IPS-15b (cell line): ENCODE data around the gene SGO1.
"Not testable (repeated sequence)": the region's sequence is repeated elsewhere in the genome, so short reads cannot be mapped to it uniquely, and the experiment has no call there.

Experiments
- H3K27me3 ChIP-seq: one replicate; pipeline ENCODE4 v1.6.1; 2013; ENCODE audit warnings: low read length; ENCODE audit not compliant: control insufficient read depth, insufficient read depth
- H3K36me3 ChIP-seq: one replicate; pipeline ENCODE4 v1.6.1; 2013; ENCODE audit warnings: low read length; ENCODE audit not compliant: control insufficient read depth, insufficient read depth
- H3K4me1 ChIP-seq: one replicate; pipeline ENCODE4 v1.6.1; 2013; ENCODE audit warnings: mild to moderate bottlenecking, low read length; ENCODE audit not compliant: control insufficient read depth, insufficient read depth
- H3K4me3 ChIP-seq: one replicate; pipeline ENCODE4 v1.5.1; 2013; ENCODE audit warnings: low read depth, low read length
- H3K9ac ChIP-seq: one replicate; pipeline ENCODE4 v1.6.1; 2013; ENCODE audit warnings: low read depth, mild to moderate bottlenecking, low read length
- H3K9me3 ChIP-seq: one replicate; pipeline ENCODE4 v1.6.1; 2013; ENCODE audit warnings: mild to moderate bottlenecking, low read length; ENCODE audit not compliant: control insufficient read depth, insufficient read depth

Gene SGO1

GRCh38 chr3:20185679-20186599, at the start of gene SGO1:
TSS of gene SGO1 (minus strand) at chr3:20186206. CDS start at chr3:20184027, 2,179 bp downstream.
- Histone ChIP-seq H3K4me3 (peak within 1 kb of the TSS; percentile 88), H3K27me3 (no peaks in the 10 kb centered on the region), H3K4me1 (no peaks in the 10 kb centered on the region), H3K9ac (peak within 1 kb of the TSS; percentile 97), H3K36me3 (peaks cover 4% of the 10 kb centered on the region), H3K9me3 (no peaks in the 10 kb centered on the region)

DNA sequence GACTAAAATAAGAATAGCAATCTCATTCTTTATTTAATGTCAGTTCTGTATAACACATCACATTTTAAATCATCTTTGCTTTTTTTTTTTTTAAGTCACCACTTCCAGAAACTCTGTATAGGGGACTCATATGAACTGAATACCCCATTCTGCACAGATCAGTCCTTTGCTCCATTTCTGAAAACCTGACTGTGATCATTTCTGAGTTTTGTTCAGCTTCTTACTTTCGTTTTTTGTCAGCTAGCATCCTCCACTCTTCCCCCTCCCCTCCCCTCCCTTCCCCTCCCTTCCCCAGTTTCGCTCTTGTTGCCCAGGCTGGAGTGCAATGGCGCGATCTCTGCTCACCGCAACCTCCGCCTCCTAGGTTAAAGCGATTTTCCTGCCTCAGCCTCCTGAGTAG, 49.8 kb upstream of the SGO1 start:
- Histone ChIP-seq H3K27me3 (no peaks in the 10 kb centered on the region), H3K4me1 (no peaks in the 10 kb centered on the region), H3K36me3 (no peaks in the 10 kb centered on the region), H3K4me3 (no peak overlapping the region), H3K9me3 (no peaks in the 10 kb centered on the region), H3K9ac (no peak overlapping the region)

DNA sequence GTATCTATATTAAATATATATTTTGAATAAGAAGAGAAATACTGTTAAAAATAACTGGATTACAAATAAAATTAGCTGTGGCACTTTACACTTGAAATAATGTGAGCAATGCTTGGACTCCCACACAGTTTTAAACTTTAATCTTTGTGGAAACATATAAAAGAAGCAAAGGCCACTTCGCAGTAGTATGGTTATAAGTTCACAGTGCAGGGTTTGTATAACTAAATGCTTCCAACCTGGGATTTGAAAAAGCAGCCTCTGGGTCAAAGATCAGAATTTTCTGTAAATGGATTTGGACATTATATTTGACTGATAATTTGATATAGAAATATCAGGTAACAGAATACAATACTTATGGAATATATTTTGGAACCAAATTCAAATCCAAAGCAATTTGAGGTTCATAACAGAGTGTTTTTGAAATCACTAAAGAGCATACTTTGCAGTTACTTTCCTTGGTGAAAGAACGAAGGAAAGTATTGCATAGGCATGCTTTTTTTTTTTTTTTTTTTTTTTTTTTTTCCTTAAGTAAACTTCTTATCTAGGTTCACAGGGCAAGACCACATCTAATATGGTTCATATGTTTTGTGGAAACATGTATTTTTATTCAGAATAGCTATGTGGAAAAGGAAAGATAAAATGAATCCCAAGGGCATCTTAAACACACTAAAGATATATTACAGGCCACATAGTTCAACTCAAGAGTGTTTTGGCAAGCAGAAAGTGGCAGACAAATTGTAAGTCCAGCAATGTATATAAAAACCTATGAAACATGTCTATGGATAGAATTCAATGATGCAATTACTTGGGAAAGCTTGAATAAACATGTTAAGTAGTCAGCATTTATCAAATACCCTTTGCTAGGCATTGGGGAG, 47.1 kb upstream of the SGO1 start:
- Histone ChIP-seq H3K27me3 (no peaks in the 10 kb centered on the region), H3K4me3 (no peak overlapping the region), H3K4me1 (no peaks in the 10 kb centered on the region), H3K9me3 (no peaks in the 10 kb centered on the region), H3K36me3 (no peaks in the 10 kb centered on the region), H3K9ac (no peak overlapping the region)

- Histone ChIP-seq H3K9ac (no peak overlapping the region), H3K4me3 (no peak overlapping the region), H3K9me3 (no peaks in the 10 kb centered on the region), H3K27me3 (no peaks in the 10 kb centered on the region), H3K4me1 (no peaks in the 10 kb centered on the region), H3K36me3 (no peaks in the 10 kb centered on the region)
These were observed 44.9 kb upstream of the SGO1 start for GRCh38 chr3:20230954-20231353.

- H3K4me1 ChIP-seq = peaks cover 4% of the 10 kb centered on the region
- no peaks in the 10 kb centered on the region for H3K27me3 ChIP-seq
- H3K36me3 ChIP-seq = no peaks in the 10 kb centered on the region
These were observed 39.8 kb upstream of the SGO1 start for GRCh38 chr3:20225769-20226168.

DNA sequence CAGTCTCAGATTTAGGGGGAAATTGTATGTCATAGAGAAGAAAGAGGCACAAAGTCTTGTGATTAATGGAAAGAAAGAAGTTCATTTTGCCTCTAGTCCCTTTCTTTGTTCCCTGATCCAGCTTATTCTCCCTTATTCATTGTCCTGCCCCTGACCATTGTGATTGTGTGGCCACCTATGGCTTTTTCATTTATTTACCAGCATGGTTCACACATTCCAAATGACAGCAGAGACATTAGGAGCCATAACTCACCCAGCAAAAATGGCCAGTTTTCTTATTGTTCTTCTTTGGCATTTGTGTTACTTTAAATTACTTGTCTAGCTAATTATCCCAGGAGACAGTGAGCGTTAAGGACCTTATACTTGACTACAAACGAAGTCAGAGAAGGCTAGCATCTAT, 36.3 kb upstream of the SGO1 start:
- Histone ChIP-seq H3K36me3 (no peaks in the 10 kb centered on the region), H3K9ac (no peak overlapping the region)

More at GRCh38 chr3:20225769-20226168, 39.8 kb upstream of the SGO1 start:
- Histone ChIP-seq H3K9ac (no peak overlapping the region), H3K4me3 (no peak overlapping the region), H3K9me3 (no peaks in the 10 kb centered on the region)

GRCh38 chr3:20218215-20218614, 32.2 kb upstream of the SGO1 start:
- Histone ChIP-seq H3K27me3 (no peaks in the 10 kb centered on the region), H3K9ac (no peak overlapping the region), H3K36me3 (no peaks in the 10 kb centered on the region), H3K4me1 (peaks cover 4% of the 10 kb centered on the region), H3K9me3 (no peaks in the 10 kb centered on the region), H3K4me3 (no peak overlapping the region)

More for the DNA sequence above, 36.3 kb upstream of the SGO1 start:
- H3K9me3 ChIP-seq = no peaks in the 10 kb centered on the region
- no peak overlapping the region for H3K4me3 ChIP-seq
- peaks cover 4% of the 10 kb centered on the region for H3K4me1 ChIP-seq
- H3K27me3 ChIP-seq = no peaks in the 10 kb centered on the region

GRCh38 chr3:20215636-20216035, 29.6 kb upstream of the SGO1 start:
- no peak overlapping the region for H3K4me3 ChIP-seq
- H3K9me3 ChIP-seq = no peaks in the 10 kb centered on the region
- no peaks in the 10 kb centered on the region for H3K27me3 ChIP-seq
- H3K4me1 ChIP-seq = no peaks in the 10 kb centered on the region
- no peak overlapping the region for H3K9ac ChIP-seq
- H3K36me3 ChIP-seq = no peaks in the 10 kb centered on the region

GRCh38 chr3:20213491-20213890, 27.5 kb upstream of the SGO1 start:
- H3K27me3 ChIP-seq, H3K4me3 ChIP-seq, H3K9me3 ChIP-seq, H3K9ac ChIP-seq, H3K36me3 ChIP-seq, H3K4me1 ChIP-seq: not testable (repeated sequence)

DNA sequence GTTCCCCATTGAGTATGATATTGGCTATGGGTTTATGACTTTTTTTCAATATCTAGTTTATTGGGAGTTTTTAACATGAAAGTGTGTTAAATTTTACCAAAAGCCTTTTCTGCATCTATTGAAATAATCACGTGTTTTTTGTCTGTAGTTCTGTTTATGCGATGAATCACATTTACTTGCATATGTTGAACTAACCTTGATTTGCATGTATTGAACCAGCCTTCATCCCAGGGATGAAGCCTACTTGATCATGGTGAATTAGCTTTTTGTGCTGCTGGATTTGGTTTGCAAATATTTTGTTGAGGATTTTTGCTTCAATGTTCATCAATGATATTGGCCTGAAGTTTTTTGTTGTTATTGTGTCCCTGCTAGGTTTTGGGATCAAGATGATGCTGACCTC, 21.9 kb upstream of the SGO1 start:
- H3K4me3 ChIP-seq, H3K36me3 ChIP-seq, H3K27me3 ChIP-seq, H3K9me3 ChIP-seq, H3K4me1 ChIP-seq, H3K9ac ChIP-seq: not testable (repeated sequence)

GRCh38 chr3:20205898-20206297, 19.9 kb upstream of the SGO1 start:
- not testable (repeated sequence) for H3K9me3 ChIP-seq, H3K4me1 ChIP-seq, H3K9ac ChIP-seq, H3K36me3 ChIP-seq, H3K4me3 ChIP-seq, H3K27me3 ChIP-seq
